Superior temporal gyrus (tissue), 1 donor: ENCODE results near the gene LTBR.
"Not testable (repeated sequence)": the region's sequence is repeated elsewhere in the genome, so short reads cannot be mapped to it uniquely, and the experiment has no call there.

ENCODE experiments used
- DNase-seq: peaks from one replicate; pipeline ENCODE4 v3.0.0-alpha.2; 2016; ENCODE audit errors: extremely low spot score

LTBR gene

DNA sequence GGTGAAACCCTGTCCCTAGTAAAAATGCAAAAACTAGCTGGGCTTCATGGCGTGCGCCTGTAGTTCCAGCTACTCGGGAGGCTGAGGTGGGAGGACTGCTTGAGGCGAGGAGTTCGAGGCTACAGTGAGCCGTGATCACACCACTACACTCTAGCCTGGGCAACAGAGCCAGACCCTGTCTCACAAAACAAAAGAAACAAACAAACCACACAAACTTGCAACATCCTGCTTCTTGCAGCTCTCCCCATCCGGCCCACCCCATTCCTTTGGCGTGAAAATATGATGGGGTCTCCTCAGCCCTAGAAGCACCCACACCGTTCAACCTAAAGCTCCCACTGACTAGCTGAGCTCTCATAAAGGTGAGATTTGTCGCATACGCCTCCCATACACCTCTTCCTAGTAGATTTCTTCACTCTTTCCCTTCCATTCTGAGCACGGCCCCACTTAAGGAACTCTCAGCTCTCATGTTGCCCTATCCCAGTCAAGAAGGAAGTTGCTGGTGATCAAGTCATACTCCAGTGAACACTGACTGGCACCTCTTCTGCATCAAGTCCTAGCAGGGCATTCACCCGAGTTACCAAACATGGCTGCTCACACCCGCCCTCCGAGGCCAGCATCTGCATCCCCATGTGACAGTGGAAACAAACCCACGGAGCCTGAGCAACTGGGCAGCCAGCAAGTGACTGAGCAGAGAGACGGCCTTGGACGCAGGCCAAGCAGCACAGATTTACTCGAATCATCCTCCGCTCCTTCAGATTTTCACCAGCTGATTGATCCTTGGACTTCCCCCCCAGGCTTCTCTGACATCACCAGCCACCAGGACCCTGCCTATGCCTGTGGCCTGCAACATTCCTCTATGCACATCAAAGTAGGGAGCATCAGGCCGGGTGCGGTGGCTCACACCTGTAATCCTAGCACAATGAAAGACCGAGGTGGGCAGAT lies 41.9 kb downstream of the LTBR start:
- DNase-seq = peak; percentile 20

DNA sequence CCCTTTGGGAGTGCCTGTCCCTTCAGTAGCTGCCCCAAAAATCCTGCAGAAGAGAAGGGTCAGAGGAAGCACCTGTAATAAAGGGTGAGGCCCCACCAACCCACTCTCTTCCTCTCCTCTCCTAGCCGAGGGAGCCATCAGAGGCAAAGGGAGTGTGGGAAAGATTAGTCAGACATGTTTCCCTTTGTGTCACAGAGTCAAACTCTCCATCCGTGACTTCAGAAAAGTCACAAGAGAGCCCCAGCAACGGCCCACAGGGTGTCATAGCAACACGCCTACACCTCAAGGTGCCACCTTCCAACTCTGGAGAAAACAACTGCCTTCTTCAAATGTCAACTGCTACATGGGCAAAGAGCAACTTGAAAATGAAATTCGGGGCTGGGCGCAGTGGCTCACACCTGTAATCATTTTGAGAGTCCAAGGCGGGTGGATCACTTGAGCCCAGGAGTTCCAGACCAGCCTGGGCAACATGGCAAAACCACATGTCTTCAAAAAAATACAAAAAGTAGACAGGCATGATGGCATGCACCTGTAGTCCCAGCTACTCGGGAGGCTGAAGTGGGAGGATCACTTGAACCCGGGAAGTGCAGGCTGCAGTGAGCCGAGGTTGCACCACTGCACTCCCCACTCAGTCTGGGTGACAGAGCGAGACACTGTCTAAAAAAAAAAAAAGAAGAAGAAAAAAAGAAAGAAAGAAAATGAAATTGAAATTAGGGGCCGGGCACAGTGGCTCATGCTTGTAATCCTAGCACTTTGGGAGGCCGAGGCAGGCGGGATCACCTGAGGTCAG lies 43.1 kb downstream of the LTBR start:
- DNase-seq = no peak

DNA sequence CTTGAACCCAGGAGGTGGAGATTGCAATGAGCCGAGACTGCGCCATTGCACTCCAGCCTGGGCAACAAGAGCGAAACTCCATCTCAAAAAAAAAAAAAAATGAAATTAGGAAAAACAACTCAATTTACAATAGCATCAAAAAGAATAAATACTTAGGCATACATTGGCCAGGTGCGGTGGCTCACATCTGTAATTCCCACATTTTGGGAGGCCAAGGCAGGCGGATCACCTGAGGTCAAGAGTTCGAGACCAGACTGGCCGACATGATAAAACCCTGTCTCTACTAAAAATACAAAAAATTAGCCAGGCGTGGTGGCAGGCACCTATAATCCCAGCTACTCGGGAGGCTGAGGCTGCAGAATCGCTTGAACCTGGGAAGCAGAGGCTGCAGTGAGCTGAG lies 43.8 kb downstream of the LTBR start:
- not testable (repeated sequence) for DNase-seq

DNA sequence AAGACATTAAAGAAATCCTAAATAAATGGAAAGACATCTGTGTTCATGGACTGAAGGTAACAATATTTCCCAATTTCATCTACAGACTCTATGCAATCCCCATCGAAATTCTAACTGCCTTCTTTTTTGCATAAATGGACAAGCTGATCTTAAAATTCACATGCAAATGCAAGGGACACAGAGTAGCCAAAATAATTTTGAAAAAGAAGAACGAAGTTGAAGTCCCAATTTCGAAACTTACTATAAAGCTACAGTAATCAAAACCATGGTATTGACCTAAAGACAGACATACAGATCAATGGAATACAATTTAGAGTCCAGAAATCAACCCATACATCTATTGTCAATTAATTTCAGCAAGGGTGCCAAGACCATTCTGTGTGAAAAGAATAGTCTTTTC lies 44.4 kb downstream of the LTBR start:
- DNase-seq = no peak

DNA sequence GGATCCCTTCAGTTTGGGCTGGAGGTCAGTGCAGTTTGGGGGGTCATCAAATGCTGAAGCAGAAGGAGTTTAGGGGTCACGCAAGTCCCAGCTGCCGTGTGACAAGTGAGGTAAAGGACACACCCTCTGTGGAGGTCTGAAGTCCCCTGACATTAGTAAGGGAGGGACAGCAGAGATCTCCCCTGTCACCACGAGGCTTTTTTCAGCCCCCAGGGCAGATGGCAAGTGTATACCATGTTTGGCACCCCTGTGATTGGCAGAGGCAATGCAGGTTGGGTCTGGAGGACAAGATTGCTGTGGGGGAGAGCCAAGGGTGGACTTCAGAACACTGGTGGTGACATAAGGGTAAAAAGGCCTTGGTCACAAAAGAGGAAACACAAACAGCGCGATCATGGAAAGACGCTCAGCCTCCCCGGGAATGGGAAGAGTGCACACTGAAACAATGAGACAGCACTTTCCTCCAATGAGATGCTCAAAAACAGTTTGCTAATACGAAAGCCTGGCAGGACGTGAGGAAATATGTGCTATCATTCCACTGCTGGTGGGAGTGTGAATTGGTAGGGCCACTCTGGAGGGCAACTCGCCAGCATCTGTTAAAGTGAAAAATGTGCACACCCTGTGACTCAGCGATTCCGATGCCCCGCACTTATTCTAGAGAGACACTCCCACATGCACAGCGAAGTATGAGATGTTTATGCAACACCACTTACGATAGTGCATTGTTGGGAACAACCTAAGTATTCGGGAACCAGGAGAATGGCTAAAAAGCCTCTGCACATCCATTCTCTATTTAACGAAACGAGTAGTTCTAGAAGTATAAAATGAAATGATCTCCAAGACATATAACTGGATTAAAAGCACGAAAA lies 46.4 kb downstream of the LTBR start:
- peak; percentile 80 for DNase-seq

DNA sequence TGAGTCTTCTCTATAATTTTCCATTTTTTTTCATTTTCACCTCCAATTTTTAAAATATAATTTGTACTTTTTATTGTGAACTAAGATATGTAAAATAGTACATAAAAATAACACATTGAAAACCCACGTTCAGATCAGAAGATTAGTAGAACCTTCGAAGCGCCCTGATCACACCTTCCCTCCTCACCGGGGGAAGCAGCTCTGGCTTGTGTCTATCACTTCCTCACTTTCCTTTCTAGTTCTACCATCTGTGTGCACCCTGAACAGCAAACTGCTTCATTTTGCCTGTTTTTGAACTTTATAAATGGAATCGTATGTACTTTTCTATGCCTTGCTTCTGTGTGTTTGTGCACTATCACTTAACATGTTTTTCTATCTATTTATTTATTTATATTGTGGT lies 49.0 kb downstream of the LTBR start:
- DNase-seq = no peak

DNA sequence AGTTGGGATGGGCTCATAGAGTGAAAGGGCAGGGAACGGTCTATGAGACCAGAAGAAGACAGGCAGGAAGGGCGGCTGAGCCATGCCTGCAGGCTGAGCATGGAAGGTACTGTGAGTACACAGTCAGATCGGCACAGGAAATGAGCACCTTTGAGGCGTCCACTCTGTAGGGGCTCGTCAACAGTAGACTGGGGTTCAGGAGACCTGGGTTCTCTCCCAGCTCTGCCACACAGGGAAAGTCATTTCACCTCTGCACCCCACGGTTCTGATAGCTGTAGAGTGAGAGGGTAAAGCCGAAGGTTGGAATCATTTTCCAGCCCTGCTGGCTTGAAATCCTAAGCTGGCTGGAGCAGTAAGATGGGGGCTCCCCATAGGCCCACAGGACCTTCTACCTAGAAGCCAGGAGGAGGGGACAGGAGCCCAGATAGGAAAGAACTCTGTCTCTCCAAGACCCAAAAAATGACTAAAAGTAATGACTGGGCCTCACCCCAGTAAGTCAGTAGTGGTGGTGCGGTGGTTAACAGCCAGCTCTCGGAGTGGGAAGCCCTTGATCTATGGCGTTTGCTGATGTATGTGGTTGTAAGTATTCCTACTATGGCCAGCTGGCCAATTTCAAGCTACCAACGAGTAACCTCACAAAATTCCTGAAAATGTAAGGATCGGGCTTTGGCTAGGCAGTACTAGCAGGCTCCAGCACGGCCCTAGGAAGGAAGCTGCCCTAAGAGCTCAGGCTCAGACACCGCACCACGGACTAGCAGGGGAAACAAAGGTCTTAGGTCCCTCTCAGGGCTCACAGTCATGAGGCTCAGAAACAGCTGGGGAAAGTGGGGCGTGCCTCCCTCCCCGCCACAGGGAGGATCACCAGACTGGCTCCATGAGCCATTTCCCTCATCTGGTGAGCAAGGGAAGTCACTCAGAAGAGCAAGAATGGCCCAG lies 50.5 kb downstream of the LTBR start:
- no peak for DNase-seq

DNA sequence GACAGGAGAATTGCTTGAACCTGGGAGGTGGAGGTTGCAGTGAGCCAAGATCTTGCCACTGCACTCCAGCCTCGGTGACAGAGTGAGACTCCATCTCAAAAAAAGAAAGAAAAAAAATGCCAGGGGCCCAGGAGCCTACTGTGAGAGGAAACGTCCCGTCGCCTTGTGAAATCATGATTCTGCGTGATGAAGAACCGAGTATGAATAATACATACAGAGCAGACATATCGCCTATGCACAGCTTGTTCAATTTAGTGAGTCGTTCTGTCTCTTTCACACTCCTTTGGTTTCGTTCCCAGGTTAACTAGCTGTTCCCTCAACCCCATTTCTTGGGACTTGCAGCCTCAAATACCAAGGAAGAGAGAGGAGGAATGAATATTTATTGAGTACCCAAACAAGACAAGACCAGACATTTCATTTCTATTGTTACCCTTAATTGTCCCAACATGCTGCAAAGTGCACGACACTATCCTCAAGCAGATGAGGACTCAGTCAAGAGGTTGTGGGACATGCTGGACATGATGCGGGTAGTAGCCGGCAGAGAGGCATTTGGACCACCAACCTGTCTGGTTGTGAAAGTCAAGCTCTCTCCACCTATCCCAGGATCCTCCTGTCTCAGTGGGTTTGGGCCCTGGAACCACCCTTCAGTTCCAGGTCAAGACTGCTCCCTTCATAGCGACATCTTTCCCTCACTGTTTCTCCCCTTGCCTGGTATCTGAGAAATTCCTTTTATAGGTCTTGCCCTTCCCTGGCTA lies 52.2 kb downstream of the LTBR start:
- DNase-seq = no peak

DNA sequence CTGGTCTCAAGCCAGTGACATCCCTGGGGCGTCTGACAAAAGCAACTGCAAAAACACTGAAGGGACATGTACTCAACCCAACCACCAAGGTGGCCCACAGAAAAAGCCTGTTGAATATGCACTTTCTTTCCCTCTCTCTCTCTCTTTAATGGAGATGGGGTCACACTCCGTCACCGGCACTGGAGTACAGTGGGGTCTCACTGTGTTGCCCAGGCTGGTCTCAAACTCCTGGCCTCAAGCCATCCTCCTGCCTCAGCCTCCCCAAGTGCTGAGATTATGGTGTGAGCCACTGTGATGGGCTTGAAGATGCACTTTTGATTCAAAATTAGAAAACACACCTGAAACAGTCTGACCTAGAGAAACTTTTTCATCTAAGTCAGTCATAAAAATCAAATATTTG lies 53.6 kb downstream of the LTBR start:
- DNase-seq = no peak

DNA sequence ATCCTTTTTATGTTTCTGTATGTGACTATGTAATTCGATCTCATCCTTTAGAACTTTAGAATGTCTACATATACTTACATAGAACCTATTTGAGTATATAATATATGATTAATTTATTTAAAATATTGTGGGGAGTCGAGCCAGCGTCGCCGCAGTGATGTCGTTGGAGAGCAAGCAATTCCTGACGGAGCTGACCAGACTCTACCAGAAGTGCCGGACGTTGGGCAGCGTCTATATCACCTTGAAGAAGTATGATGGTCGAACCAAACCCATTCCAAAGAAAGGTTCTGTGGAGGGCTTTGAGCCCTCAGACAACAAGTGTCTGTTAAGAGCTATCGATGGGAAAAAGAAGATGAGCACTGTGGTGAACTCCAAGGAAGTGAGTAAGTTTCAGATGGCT lies 54.4 kb downstream of the LTBR start:
- DNase-seq = no peak

DNA sequence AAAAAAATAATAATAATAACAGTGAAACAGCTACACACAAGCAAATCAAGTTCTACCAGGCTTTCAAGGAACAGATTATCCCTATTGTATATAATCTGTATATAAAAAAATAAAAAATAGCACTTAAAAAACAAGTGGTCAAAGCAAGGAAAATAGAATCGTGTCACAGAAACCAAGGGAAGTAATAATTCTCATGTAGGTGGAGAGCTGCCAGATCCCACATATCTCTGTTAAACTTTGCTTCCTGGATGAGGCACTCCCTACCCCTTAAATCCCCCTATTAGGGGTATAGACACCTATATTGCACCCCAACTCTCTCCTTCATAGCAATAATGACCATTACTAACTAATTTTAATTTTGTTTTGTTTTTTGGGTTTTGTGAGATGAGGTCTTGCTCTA lies 56.4 kb downstream of the LTBR start:
- no peak for DNase-seq
